GM19238 (cell line): ENCODE measurements around the gene CCDC40.
"Not testable (repeated sequence)": the region's sequence is repeated elsewhere in the genome, so short reads cannot be mapped to it uniquely, and the experiment has no call there.

Experiments
- DNase-seq: peaks from one replicate; pipeline ENCODE4 v3.0.0; 2011; ENCODE audit warnings: low spot score; ENCODE audit not compliant: insufficient read length

CCDC40 gene

DNA sequence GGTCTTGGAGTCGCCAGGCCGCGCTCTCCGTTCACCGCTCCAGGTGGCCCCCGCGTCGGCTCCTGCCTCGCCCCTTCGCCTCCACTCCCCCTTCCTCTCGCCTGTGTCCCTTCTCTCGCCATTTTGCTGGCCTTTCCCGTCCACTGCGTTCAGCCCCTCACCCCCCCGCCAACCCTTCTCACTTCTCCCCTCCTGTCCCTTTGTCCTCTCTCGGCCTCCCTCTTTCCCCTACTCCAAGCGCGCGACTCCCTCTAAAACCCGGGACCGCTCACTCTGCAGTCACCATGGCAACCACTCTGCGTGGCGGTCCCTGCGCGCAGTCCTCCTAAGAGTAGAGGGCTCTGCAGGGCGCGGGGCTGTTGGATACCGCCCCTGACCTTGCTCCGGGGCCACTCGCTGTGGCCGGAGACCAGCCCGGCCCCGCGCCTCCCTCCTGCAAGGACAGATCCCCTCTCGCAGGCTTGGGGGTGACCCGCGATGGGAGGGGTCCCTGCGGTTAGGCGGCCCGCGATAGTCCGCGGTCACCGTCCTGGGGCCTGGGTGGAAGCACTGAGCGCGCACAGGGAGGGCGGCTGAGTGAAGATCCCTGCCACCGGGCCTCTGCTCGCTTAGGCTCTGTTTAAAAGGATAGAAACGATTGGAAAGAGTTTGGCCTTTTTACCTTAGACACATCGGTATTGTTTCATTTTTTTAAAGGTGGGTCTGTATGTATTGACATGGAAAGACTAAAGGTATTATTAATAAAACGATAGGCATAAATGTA, 454 bp downstream of the CCDC40 start:
- no peak for DNase-seq

DNA sequence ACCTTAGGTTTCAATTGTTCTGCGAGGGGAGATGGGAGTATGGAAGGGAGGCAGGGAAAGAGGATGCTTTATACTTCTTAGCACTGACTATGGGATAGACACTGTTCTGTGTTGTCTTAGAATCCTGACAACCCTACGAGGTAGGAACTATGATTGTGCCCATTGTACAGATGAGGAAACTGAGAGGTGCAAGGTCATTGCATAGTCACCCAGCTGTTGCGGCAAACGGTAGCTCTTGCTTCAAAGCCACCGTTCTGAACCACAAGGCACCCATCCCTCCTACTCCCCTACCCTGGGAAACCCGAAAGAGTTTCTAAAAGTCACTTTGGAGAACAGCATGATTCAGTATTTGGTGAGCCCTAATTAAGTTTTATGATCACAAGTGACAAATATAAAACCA, 7.5 kb downstream of the CCDC40 start:
- DNase-seq, result no peak

DNA sequence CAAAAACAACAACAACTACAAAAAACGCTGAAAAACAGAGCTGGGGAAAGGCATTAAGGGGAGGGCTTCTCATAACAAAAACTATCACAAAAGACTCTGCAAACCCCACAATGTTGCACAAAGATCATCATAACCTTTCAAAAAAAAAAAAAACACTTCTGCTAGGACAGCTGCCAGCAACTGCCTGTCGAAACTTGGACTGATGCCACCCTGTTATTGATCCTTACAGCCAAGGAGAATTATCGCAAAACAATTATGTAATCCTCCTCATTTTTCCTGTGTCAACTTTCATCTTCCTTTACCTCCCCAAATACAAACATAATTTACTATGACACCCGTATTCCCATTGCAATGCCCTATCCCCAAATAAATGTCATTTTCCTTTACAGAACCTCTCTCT, 9.3 kb downstream of the CCDC40 start:
- DNase-seq, result no peak

DNA sequence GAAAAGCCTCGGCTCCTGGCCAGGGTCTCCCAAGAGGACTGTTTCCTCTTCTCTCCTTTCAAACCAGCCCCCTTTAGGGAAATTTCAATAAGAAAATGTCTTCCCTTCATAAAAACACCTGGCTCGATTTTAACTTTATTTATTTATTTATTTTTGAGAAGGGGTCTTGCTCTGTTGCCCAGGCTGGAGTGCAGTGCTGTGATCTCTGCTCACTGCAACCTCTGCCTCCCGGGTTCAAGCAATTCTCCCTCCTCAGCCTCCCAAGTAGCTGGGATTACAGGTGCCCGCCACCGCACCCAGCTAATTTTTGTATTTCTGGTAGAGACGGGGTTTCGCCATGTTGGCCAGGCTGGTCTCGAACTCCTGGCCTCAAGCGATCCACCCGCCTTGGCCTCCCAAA, 10.3 kb downstream of the CCDC40 start:
- DNase-seq, result not testable (repeated sequence)

- no peak for DNase-seq
Measured at GRCh38 chr17:80047176-80047575, 10.7 kb downstream of the CCDC40 start.

- DNase-seq, result no peak
Measured at GRCh38 chr17:80049986-80050385, 13.5 kb downstream of the CCDC40 start.

GRCh38 chr17:80050706-80051105, 14.3 kb downstream of the CCDC40 start:
- DNase-seq, result no peak

DNA sequence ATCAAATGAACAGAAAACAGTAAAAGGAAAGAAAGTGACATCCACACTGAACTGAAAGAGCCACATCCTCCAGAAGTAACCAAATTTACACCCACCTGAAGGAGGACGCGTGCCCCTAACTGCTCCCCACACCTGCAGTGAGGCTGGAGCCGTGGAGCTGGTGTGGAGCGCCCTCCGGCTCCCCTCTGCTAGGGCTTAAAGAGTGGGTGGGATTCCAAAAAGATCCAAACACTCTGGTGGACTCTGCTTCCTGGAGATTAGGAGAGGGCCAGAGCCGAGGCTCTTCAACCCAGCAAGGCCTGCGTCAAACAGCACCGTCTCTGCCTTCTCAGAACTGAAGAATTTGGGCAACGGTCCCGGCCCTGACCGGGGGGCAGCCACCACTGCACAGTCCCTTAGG, 15.2 kb downstream of the CCDC40 start:
- no peak for DNase-seq

- DNase-seq, result no peak
Measured at GRCh38 chr17:80053102-80053501, 16.7 kb downstream of the CCDC40 start.

GRCh38 chr17:80055597-80055996, 19.2 kb downstream of the CCDC40 start:
- no peak for DNase-seq

- DNase-seq, result no peak
Measured at GRCh38 chr17:80058311-80058955, 22.0 kb downstream of the CCDC40 start.

GRCh38 chr17:80060644-80061043, 24.2 kb downstream of the CCDC40 start:
- no peak for DNase-seq

DNA sequence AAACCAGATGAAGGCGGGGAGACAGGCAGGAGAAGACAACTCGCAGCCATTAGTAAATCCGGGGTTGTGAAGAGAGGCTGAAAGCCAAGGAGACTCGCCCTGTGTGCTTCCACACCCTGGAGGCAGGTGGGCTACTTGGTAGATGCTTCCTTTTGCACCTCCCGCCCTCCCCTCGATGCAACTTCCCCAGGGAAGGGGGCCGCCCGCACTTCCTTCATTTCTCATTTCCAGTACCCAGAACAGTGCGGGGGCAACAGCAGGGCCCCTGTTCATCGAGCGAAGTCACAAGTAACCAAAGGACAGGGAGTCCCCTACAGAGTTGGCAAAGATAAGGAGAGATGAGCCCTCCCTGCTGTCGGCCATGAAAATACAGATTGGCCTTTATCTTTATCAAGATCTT, 25.0 kb downstream of the CCDC40 start:
- DNase-seq, result no peak

DNA sequence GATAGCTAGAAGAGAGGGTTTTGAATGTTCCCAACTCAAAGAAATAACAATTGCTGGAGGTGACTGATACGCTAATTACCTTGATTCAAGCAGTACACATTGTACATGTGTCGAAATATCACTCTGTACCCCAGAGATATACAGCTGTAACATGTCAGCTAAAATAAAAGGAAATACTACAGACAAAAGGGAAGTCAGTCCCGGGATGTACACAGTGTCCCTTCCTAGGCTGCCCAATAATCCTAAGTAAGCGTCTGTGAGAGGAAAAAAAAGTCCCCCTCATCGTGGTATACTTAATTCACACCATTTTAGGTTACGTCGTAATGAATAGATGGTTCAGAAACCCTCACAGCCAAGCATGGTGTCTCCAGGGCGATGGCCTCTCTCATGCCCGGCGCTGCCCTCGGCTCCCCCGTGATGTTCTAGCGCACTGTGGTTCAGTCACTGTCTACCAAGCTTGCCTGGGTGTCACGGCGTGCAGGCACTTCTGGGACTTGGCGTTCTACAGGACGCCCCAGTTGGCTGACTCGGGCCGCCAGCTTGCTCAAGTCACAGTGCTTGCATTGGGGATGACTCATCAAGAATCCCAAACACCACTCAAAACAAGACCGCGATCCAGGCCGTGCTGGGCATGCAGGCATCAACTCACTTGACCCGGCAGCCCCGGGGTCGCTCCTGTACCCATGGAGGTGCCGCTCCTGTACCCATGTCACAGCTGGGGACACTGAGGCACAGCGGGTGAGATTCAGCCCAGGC, 27.6 kb downstream of the CCDC40 start:
- no peak for DNase-seq

DNA sequence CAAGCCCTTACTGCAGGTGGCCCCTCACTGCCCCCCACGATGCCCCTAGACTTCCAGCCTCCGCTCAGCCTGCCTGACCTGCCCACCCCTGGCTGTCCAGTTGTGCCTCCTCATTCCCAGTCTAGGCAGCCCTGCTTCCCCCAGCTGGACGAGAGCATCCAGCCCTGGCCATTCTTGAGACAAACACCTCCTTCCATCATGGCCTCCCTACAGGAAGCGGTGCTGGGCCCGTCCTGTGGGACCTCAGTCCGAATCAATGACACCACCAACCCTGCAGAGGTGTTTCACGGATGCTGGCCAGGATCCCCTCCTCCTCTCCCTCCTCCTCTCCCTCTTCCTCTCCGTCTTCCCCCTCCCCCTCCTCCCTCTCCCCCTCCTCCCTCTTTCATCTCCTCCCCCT, 28.3 kb downstream of the CCDC40 start:
- no peak for DNase-seq

DNA sequence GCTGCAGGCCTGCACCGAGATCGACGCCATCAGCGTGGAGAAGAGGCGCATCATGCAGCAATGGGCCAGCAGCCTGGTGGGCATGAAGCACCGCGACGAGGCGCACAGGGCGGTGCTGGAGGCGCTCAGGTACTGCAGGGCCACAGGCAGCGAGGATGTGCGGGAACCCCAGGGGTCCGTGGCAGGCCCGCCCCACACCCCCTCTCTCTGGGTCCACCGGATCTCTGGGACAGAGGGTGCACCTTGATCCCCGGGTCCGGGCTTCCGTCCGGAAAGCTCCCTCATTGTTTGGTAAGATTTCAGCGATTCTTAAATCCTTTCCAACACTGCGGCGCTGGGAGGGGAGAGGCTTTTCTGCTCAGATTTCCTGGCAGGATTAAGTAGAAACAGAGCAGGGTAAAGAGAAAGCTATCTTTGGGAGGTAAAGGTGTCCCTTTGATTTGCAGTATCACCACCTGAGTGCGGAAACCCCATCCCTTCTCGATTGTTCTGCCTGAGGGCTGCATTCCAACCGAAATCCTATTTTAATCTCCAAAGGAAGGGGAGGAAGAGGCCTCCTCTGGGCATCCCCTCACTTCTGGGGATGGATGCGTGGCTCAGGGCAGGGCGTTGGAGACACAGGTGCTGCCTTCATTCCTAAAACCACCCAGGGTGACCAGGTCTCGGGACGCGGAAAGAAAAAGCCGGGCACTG, 29.2 kb downstream of the CCDC40 start:
- DNase-seq, result no peak

GRCh38 chr17:80067393-80067986, 31.0 kb downstream of the CCDC40 start:
- DNase-seq, result no peak

DNA sequence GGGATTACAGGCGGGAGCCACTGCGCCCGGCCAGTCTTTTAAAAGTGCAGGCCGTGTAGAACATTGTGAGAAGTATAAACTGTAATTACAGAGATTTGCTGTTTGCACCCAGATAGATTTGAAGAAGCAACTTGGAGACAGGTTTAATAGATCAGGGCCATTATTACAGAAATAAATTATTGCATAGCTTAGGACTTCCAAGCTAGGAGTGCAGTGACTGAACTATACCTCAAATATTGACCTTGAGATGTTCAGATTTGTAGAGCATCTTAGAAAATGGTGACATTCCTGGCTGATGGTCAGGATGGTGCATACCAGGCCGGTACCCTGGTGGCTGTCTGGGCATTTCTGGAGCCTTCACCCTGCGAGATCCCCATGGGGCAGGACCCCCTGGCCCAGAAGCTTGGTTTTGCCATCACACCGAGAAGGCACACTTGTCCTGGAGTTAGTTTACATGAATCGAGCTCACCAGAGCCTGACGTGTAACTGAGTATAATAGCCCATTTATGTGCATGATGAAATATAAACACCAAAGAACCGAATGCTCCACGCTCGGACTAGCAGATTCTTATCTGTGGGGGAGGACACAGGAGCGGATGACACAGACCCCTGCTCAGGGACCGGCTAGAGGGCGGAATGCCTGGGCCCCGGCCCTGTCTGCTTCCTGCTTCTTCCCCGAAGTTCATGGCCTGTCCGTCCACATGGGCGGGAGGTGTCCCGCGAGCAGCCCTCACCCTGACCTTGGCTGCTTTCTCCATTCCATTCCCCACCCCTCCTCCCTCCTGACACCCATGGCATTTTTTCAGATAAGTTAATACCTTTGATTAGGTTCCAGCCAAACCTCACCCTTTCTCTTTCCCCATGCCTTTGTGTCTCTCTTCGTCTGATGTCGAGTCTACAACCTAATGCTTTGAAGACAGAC, 32.1 kb downstream of the CCDC40 start:
- no peak for DNase-seq

GRCh38 chr17:80070375-80071115, 34.1 kb downstream of the CCDC40 start:
- no peak for DNase-seq
